Prostate gland (tissue), 2 donors: ENCODE data around the gene SEC24B.

Experiments used
- POLR2A ChIP-seq: fragments of 450-650 bp; IDR thresholded peaks from one replicate; pipeline ENCODE4 v1.6.1; 2016; ENCODE audit warnings: antibody characterized with exemption, mild to moderate bottlenecking
- POLR2AphosphoS5 ChIP-seq: sonication (generic); formaldehyde crosslinking; IDR thresholded peaks from one replicate; pipeline ENCODE4 v1.6.1; 2017; ENCODE audit warnings: antibody characterized with exemption
- TF ChIP-seq, protein P1 (sequence below), 4 experiments: fragments of 200-600 bp in 2 of 4; fragments of 450-650 bp in 2 of 4; sonication (generic) in 2 of 4; IDR thresholded peaks; 1 replicate in 3 of 4; 2 replicates in 1 of 4; pipeline ENCODE4 v1.5.1; 2016 to 2019; ENCODE audit warnings: antibody characterized with exemption in 4 of 4, mild to moderate bottlenecking in 2 of 4, moderate library complexity in 2 of 4

DNA sequence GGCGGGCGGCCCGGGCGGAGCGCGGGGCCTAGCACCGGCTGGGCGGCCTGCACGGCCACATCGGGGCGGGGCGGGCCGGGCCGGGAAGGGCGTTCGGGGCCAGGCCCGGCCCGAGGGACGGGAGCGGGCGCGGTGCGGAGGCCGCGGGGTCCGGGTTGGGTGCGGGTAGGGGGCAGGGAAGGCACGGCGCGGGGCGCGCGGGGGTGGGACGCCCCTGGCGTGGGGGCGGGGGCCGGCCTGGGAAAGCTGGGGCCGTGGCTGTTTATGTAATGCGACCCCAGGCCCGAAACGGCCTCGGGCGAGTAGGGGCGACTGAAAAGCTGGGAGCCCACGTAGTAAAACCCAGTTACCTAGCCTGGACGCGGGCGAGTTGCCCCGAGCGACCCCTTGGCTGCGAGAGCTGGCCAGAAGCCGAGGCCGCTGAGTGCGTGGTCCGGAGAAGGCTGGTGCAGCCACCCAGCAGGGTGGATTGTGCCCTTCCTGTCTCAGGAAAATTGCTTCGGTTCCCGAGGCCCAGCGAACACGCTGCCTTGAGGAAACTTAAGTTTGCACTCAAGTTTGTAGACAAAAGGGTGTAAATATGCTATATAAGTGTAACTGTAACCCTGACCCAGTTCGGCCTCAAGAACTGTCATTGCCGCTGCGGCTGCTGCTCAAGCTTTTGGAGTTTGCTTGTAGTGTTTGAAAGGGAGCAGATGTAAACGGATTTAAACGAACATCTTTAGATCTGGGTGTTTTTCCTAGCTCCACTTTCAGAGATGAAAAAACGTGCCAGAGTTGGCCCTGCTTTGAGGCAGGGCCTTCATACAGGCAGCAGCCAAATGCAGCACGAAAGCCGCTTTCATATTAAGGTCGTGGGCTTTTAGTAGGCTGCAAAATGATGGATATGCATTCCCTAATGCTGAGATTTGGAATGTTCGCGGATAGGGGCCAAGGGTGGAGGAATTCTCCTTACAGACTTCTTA, 674 bp downstream of the SEC24B start:
- TF ChIP-seq, protein P1, sequence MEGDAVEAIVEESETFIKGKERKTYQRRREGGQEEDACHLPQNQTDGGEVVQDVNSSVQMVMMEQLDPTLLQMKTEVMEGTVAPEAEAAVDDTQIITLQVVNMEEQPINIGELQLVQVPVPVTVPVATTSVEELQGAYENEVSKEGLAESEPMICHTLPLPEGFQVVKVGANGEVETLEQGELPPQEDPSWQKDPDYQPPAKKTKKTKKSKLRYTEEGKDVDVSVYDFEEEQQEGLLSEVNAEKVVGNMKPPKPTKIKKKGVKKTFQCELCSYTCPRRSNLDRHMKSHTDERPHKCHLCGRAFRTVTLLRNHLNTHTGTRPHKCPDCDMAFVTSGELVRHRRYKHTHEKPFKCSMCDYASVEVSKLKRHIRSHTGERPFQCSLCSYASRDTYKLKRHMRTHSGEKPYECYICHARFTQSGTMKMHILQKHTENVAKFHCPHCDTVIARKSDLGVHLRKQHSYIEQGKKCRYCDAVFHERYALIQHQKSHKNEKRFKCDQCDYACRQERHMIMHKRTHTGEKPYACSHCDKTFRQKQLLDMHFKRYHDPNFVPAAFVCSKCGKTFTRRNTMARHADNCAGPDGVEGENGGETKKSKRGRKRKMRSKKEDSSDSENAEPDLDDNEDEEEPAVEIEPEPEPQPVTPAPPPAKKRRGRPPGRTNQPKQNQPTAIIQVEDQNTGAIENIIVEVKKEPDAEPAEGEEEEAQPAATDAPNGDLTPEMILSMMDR (IDR thresholded peaks at IDR 0.05) = no peak
- TF ChIP-seq POLR2A = no peak
- no peak for TF ChIP-seq POLR2AphosphoS5
